Measurements from ENCODE around the gene CDK7. TPM values are rescaled to one million over a fixed set of nuclear protein-coding genes. Genes with fewer than 3 reads are reported as not detected.
"Not testable (repeated sequence)": the region's sequence is repeated elsewhere in the genome, so short reads cannot be mapped to it uniquely, and the experiment has no call there.

CDK7 gene
- polyA plus RNA-seq, 2 donors = 37.4 to 52.5 TPM

GRCh38 chr5:69255940-69256339 is 21.3 kb downstream of the CDK7 start:
- WGBS, 2 donors = 86 to 90% methylated on average over 4 of the region's 4 CpGs
- not testable (repeated sequence) for H3K36me3 ChIP-seq (ENCODE audit: control insufficient read depth in 2 of 2, insufficient read depth in 2 of 2, low read length in 1 of 2); H3K27ac ChIP-seq (ENCODE audit: low read depth in 2 of 2, low read length in 1 of 2); H3K27me3 ChIP-seq (ENCODE audit: control insufficient read depth in 1 of 2, insufficient read depth in 2 of 2, low read length in 2 of 2); H3K4me1 ChIP-seq (ENCODE audit: control insufficient read depth in 2 of 2, insufficient read depth in 2 of 2, low read length in 1 of 2); H3K9me3 ChIP-seq (ENCODE audit: control insufficient read depth in 2 of 2, insufficient read depth in 1 of 2, low read depth in 1 of 2, low read length in 1 of 2); H3K4me3 ChIP-seq (ENCODE audit: low read depth in 1 of 2, low read length in 2 of 2)

GRCh38 chr5:69257577-69257976 is 22.9 kb downstream of the CDK7 start:
- no peak overlapping the region for H3K27ac ChIP-seq (ENCODE audit: low read depth in 2 of 2, low read length in 1 of 2)
- H3K4me1 ChIP-seq (ENCODE audit: control insufficient read depth in 2 of 2, insufficient read depth in 2 of 2, low read length in 1 of 2) = no peaks in the 10 kb centered on the region
- H3K27me3 ChIP-seq (ENCODE audit: control insufficient read depth in 1 of 2, insufficient read depth in 2 of 2, low read length in 2 of 2) = no peaks in the 10 kb centered on the region
- H3K36me3 ChIP-seq (ENCODE audit: control insufficient read depth in 2 of 2, insufficient read depth in 2 of 2, low read length in 1 of 2) = peaks cover 2 to 10% of the 10 kb centered on the region in 2 donors
- H3K4me3 ChIP-seq (ENCODE audit: low read depth in 1 of 2, low read length in 2 of 2) = no peak overlapping the region
- H3K9me3 ChIP-seq (ENCODE audit: control insufficient read depth in 2 of 2, insufficient read depth in 1 of 2, low read depth in 1 of 2, low read length in 1 of 2) = no peaks in the 10 kb centered on the region
- WGBS, 2 donors = 96 to 97% methylated on average over 1 of the region's 1 CpG

- no peaks in the 10 kb centered on the region for H3K27me3 ChIP-seq (ENCODE audit: control insufficient read depth in 1 of 2, insufficient read depth in 2 of 2, low read length in 2 of 2)
- peaks cover 4 to 12% of the 10 kb centered on the region in 2 donors for H3K36me3 ChIP-seq (ENCODE audit: control insufficient read depth in 2 of 2, insufficient read depth in 2 of 2, low read length in 1 of 2)
- no peak overlapping the region for H3K4me3 ChIP-seq (ENCODE audit: low read depth in 1 of 2, low read length in 2 of 2)
- no peak overlapping the region for H3K27ac ChIP-seq (ENCODE audit: low read depth in 2 of 2, low read length in 1 of 2)
- 96 to 100% methylated on average over 1 of the region's 1 CpG for WGBS, 2 donors
- H3K9me3 ChIP-seq (ENCODE audit: control insufficient read depth in 2 of 2, insufficient read depth in 1 of 2, low read depth in 1 of 2, low read length in 1 of 2) = no peaks in the 10 kb centered on the region
- H3K4me1 ChIP-seq (ENCODE audit: control insufficient read depth in 2 of 2, insufficient read depth in 2 of 2, low read length in 1 of 2) = no peaks in the 10 kb centered on the region
Measured at GRCh38 chr5:69261034-69261433, 26.3 kb downstream of the CDK7 start.

GRCh38 chr5:69265931-69266330 is 31.2 kb downstream of the CDK7 start:
- H3K27me3 ChIP-seq (ENCODE audit: control insufficient read depth in 1 of 2, insufficient read depth in 2 of 2, low read length in 2 of 2) = no peaks in the 10 kb centered on the region
- WGBS, 2 donors = 85 to 87% methylated on average over 11 of the region's 11 CpGs

GRCh38 chr5:69268899-69269298 is 34.2 kb downstream of the CDK7 start:
- no peaks in the 10 kb centered on the region for H3K4me1 ChIP-seq (ENCODE audit: control insufficient read depth in 2 of 2, insufficient read depth in 2 of 2, low read length in 1 of 2)
- no peak overlapping the region for H3K4me3 ChIP-seq (ENCODE audit: low read depth in 1 of 2, low read length in 2 of 2)
- no peaks in the 10 kb centered on the region for H3K9me3 ChIP-seq (ENCODE audit: control insufficient read depth in 2 of 2, insufficient read depth in 1 of 2, low read depth in 1 of 2, low read length in 1 of 2)
- H3K27me3 ChIP-seq (ENCODE audit: control insufficient read depth in 1 of 2, insufficient read depth in 2 of 2, low read length in 2 of 2) = no peaks in the 10 kb centered on the region
- peaks cover 0 to 9% of the 10 kb centered on the region in 2 donors for H3K36me3 ChIP-seq (ENCODE audit: control insufficient read depth in 2 of 2, insufficient read depth in 2 of 2, low read length in 1 of 2)
- 96% methylated on average over 5 of the region's 5 CpGs for WGBS, 2 donors
- H3K27ac ChIP-seq (ENCODE audit: low read depth in 2 of 2, low read length in 1 of 2) = no peak overlapping the region

More at GRCh38 chr5:69265931-69266330, 31.2 kb downstream of the CDK7 start:
- no peak overlapping the region for H3K27ac ChIP-seq (ENCODE audit: low read depth in 2 of 2, low read length in 1 of 2)
- H3K4me1 ChIP-seq (ENCODE audit: control insufficient read depth in 2 of 2, insufficient read depth in 2 of 2, low read length in 1 of 2) = no peaks in the 10 kb centered on the region
- no peak overlapping the region for H3K4me3 ChIP-seq (ENCODE audit: low read depth in 1 of 2, low read length in 2 of 2)
- peaks cover 2 to 7% of the 10 kb centered on the region in 2 donors for H3K36me3 ChIP-seq (ENCODE audit: control insufficient read depth in 2 of 2, insufficient read depth in 2 of 2, low read length in 1 of 2)
- no peaks in the 10 kb centered on the region for H3K9me3 ChIP-seq (ENCODE audit: control insufficient read depth in 2 of 2, insufficient read depth in 1 of 2, low read depth in 1 of 2, low read length in 1 of 2)

GRCh38 chr5:69270840-69271239 is 36.2 kb downstream of the CDK7 start:
- Histone ChIP-seq H3K27me3 (ENCODE audit: control insufficient read depth in 1 of 2, insufficient read depth in 2 of 2, low read length in 2 of 2) (no peaks in the 10 kb centered on the region), H3K27ac (ENCODE audit: low read depth in 2 of 2, low read length in 1 of 2) (no peak overlapping the region), H3K4me1 (ENCODE audit: control insufficient read depth in 2 of 2, insufficient read depth in 2 of 2, low read length in 1 of 2) (no peaks in the 10 kb centered on the region), H3K4me3 (ENCODE audit: low read depth in 1 of 2, low read length in 2 of 2) (no peak overlapping the region), H3K9me3 (ENCODE audit: control insufficient read depth in 2 of 2, insufficient read depth in 1 of 2, low read depth in 1 of 2, low read length in 1 of 2) (no peaks in the 10 kb centered on the region), H3K36me3 (ENCODE audit: control insufficient read depth in 2 of 2, insufficient read depth in 2 of 2, low read length in 1 of 2) (peaks cover 0 to 8% of the 10 kb centered on the region in 2 donors)
- 69 to 78% methylated on average over 1 of the region's 1 CpG for WGBS, 2 donors

- Histone ChIP-seq H3K4me3 (ENCODE audit: low read depth in 1 of 2, low read length in 2 of 2) (no peak overlapping the region), H3K36me3 (ENCODE audit: control insufficient read depth in 2 of 2, insufficient read depth in 2 of 2, low read length in 1 of 2) (peaks cover 0 to 7% of the 10 kb centered on the region in 2 donors), H3K27me3 (ENCODE audit: control insufficient read depth in 1 of 2, insufficient read depth in 2 of 2, low read length in 2 of 2) (no peaks in the 10 kb centered on the region), H3K27ac (ENCODE audit: low read depth in 2 of 2, low read length in 1 of 2) (no peak overlapping the region), H3K9me3 (ENCODE audit: control insufficient read depth in 2 of 2, insufficient read depth in 1 of 2, low read depth in 1 of 2, low read length in 1 of 2) (no peaks in the 10 kb centered on the region), H3K4me1 (ENCODE audit: control insufficient read depth in 2 of 2, insufficient read depth in 2 of 2, low read length in 1 of 2) (no peaks in the 10 kb centered on the region)
- 78 to 80% methylated on average over 4 of the region's 4 CpGs for WGBS, 2 donors
Measured at GRCh38 chr5:69271376-69271775, 36.7 kb downstream of the CDK7 start.

- no peak overlapping the region for H3K4me3 ChIP-seq (ENCODE audit: low read depth in 1 of 2, low read length in 2 of 2)
- H3K27me3 ChIP-seq (ENCODE audit: control insufficient read depth in 1 of 2, insufficient read depth in 2 of 2, low read length in 2 of 2) = no peaks in the 10 kb centered on the region
- peaks cover 3 to 7% of the 10 kb centered on the region in 2 donors for H3K36me3 ChIP-seq (ENCODE audit: control insufficient read depth in 2 of 2, insufficient read depth in 2 of 2, low read length in 1 of 2)
- 98 to 100% methylated on average over 7 of the region's 7 CpGs for WGBS, 2 donors
- no peaks in the 10 kb centered on the region for H3K9me3 ChIP-seq (ENCODE audit: control insufficient read depth in 2 of 2, insufficient read depth in 1 of 2, low read depth in 1 of 2, low read length in 1 of 2)
- H3K4me1 ChIP-seq (ENCODE audit: control insufficient read depth in 2 of 2, insufficient read depth in 2 of 2, low read length in 1 of 2) = no peaks in the 10 kb centered on the region
- no peak overlapping the region for H3K27ac ChIP-seq (ENCODE audit: low read depth in 2 of 2, low read length in 1 of 2)
Measured at GRCh38 chr5:69275563-69275962, 40.9 kb downstream of the CDK7 start.

GRCh38 chr5:69276422-69277174 is 41.9 kb downstream of the CDK7 start:
- Histone ChIP-seq H3K27ac (ENCODE audit: low read depth in 2 of 2, low read length in 1 of 2) (no peak overlapping the region), H3K4me1 (ENCODE audit: control insufficient read depth in 2 of 2, insufficient read depth in 2 of 2, low read length in 1 of 2) (no peaks in the 10 kb centered on the region), H3K9me3 (ENCODE audit: control insufficient read depth in 2 of 2, insufficient read depth in 1 of 2, low read depth in 1 of 2, low read length in 1 of 2) (no peaks in the 10 kb centered on the region), H3K36me3 (ENCODE audit: control insufficient read depth in 2 of 2, insufficient read depth in 2 of 2, low read length in 1 of 2) (peaks cover 4 to 7% of the 10 kb centered on the region in 2 donors), H3K4me3 (ENCODE audit: low read depth in 1 of 2, low read length in 2 of 2) (no peak overlapping the region), H3K27me3 (ENCODE audit: control insufficient read depth in 1 of 2, insufficient read depth in 2 of 2, low read length in 2 of 2) (no peaks in the 10 kb centered on the region)
- WGBS, 2 donors = 69 to 70% methylated on average over 5 of the region's 5 CpGs

- Histone ChIP-seq H3K4me1 (ENCODE audit: control insufficient read depth in 2 of 2, insufficient read depth in 2 of 2, low read length in 1 of 2) (no peaks in the 10 kb centered on the region), H3K4me3 (ENCODE audit: low read depth in 1 of 2, low read length in 2 of 2) (no peak overlapping the region), H3K27me3 (ENCODE audit: control insufficient read depth in 1 of 2, insufficient read depth in 2 of 2, low read length in 2 of 2) (no peaks in the 10 kb centered on the region), H3K9me3 (ENCODE audit: control insufficient read depth in 2 of 2, insufficient read depth in 1 of 2, low read depth in 1 of 2, low read length in 1 of 2) (no peaks in the 10 kb centered on the region), H3K36me3 (ENCODE audit: control insufficient read depth in 2 of 2, insufficient read depth in 2 of 2, low read length in 1 of 2) (peaks cover 3 to 7% of the 10 kb centered on the region in 2 donors), H3K27ac (ENCODE audit: low read depth in 2 of 2, low read length in 1 of 2) (no peak overlapping the region)
- WGBS, 2 donors = 86 to 89% methylated on average over 5 of the region's 5 CpGs
Measured at GRCh38 chr5:69279517-69279916, 44.8 kb downstream of the CDK7 start.

All from esophagus (tissue), 2 donors.